Activated CD8-positive, alpha-beta T cell treated with anti-CD3 and anti-CD28 coated beads for 36 hours (primary cell): ENCODE data around the gene TIAM2. TPM values are rescaled to one million over a fixed set of nuclear protein-coding genes. Genes with fewer than 3 reads are reported as not detected.
"Not testable (repeated sequence)": the region's sequence is repeated elsewhere in the genome, so short reads cannot be mapped to it uniquely, and the experiment has no call there.

Experiments
- ATAC-seq: fragments of 200-7000 bp; cut with Tn5 transposase; one replicate; pipeline ENCODE4 v1.10.0; 2021; ENCODE audit warnings: mild to moderate bottlenecking, moderate library complexity
- CTCF ChIA-PET: fragments of 350-600 bp; sonication (Branson Sonifier 250); formaldehyde crosslinking; loops from one replicate; lab custom pipeline; 2021; ENCODE audit warnings: antibody characterized with exemption; lab: Charles Lee
- POLR2A ChIA-PET: fragments of 350-600 bp; sonication (Branson Sonifier 250); formaldehyde crosslinking; loops from one replicate; lab custom pipeline; 2021; ENCODE audit warnings: antibody characterized with exemption; lab: Charles Lee
- DNase-seq: peaks from one replicate; pipeline ENCODE4 v3.0.0-alpha.2; 2020
- H3K27ac Mint-ChIP-seq: one replicate; pipeline ENCODE4 v1.8.0; 2021; ENCODE audit warnings: mild to moderate bottlenecking, mixed read lengths
- H3K27me3 Mint-ChIP-seq: one replicate; pipeline ENCODE4 v1.8.0; 2021; ENCODE audit warnings: mixed read lengths
- H3K36me3 Mint-ChIP-seq: one replicate; pipeline ENCODE4 v1.8.0; 2021; ENCODE audit warnings: low read depth, mixed read lengths
- H3K4me1 Mint-ChIP-seq: one replicate; pipeline ENCODE4 v1.8.0; 2021; ENCODE audit warnings: low read depth, mixed read lengths
- H3K4me3 Mint-ChIP-seq: one replicate; pipeline ENCODE4 v1.8.0; 2021; ENCODE audit warnings: mild to moderate bottlenecking, moderate library complexity, mixed read lengths
- H3K9me3 Mint-ChIP-seq: one replicate; pipeline ENCODE4 v1.8.0; 2021; ENCODE audit warnings: mixed read lengths
- intact Hi-C: fragments of 100-400 bp; cut with micrococcal nuclease; formaldehyde crosslinking; loops from one replicate; pipeline ENCODE4 v1.10.0; 2022
- total RNA-seq, 2 experiments: library from RNA; stranded (reverse); gene quantifications; one replicate each; pipeline ENCODE4 v1.2.3, GENCODE V29; 2021
- TF ChIP-seq, protein P1 (sequence below): fragments of 200-600 bp; IDR thresholded peaks from one replicate; pipeline ENCODE4 v1.8.0; 2022; ENCODE audit warnings: antibody characterized with exemption, mild to moderate bottlenecking

TIAM2 gene
- total RNA-seq, 2 experiments from 2014 or later, result 5.6 to 7.1 TPM

DNA sequence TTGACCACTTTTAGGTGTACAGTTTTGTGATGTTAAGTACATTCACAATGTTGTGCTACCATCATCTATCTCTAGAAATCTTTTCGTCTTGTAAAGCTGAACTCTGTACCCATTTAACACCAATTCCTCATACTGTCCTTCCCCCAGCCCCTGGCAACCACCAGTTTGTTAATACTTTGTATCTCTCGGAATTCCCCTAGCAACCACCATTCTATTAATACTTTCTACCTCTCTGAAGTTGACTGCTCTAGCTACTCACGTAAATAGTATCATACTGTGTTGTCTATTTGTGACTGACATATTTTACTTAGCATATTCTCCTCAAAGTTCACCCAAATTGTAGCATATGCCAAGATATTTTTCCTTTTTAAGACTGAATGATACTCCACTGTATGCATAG is 186.4 kb downstream of the TIAM2 start:
- DNase-seq, result no peak
- TF ChIP-seq, protein P1, sequence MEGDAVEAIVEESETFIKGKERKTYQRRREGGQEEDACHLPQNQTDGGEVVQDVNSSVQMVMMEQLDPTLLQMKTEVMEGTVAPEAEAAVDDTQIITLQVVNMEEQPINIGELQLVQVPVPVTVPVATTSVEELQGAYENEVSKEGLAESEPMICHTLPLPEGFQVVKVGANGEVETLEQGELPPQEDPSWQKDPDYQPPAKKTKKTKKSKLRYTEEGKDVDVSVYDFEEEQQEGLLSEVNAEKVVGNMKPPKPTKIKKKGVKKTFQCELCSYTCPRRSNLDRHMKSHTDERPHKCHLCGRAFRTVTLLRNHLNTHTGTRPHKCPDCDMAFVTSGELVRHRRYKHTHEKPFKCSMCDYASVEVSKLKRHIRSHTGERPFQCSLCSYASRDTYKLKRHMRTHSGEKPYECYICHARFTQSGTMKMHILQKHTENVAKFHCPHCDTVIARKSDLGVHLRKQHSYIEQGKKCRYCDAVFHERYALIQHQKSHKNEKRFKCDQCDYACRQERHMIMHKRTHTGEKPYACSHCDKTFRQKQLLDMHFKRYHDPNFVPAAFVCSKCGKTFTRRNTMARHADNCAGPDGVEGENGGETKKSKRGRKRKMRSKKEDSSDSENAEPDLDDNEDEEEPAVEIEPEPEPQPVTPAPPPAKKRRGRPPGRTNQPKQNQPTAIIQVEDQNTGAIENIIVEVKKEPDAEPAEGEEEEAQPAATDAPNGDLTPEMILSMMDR, result no peak
- no peak overlapping the region for H3K27ac Mint-ChIP-seq
- H3K27me3 Mint-ChIP-seq, result no peaks in the 10 kb centered on the region
- no peak for ATAC-seq
- intact Hi-C loops, result no loop called here
- no peaks in the 10 kb centered on the region for H3K36me3 Mint-ChIP-seq
- ChIA-PET POLR2A (no interaction called here), CTCF (interaction anchor here (1.3 kb wide), 1 partner anchor 10 kb away, joined by 4 read pairs; no protein-coding TSS in a partner anchor)
- peaks cover 20% of the 10 kb centered on the region for H3K4me1 Mint-ChIP-seq
- H3K4me3 Mint-ChIP-seq, result no peak overlapping the region
- H3K9me3 Mint-ChIP-seq, result no peaks in the 10 kb centered on the region

DNA sequence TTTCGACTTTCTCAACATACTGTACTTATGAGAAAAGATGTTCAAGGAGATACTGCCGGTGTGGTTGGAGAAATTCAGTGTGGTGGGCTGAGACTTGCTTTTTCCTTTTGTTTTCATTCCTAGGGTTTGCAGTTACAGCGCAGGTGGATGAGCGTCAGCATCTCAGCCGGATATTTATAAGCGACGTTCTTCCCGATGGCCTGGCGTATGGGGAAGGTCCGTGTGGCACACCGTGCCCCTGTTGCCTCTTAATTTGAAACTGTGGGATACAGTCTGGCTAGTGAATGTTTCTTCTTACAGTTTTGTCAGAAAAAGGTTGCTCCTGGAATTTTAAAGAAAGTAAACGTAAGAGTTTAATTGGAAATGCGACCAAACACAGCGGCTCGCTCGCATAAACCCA is 187.0 kb downstream of the TIAM2 start:
- CTCF ChIA-PET, result interaction anchor here (1.3 to 1.6 kb wide), 2 partner anchors 11 to 254 kb away, joined by 4 to 6 read pairs; no protein-coding TSS in a partner anchor
- ATAC-seq (no peak), DNase-seq (no peak)
- Mint-ChIP-seq H3K27me3 (no peaks in the 10 kb centered on the region), H3K36me3 (no peaks in the 10 kb centered on the region), H3K4me3 (no peak overlapping the region), H3K27ac (no peak overlapping the region), H3K9me3 (no peaks in the 10 kb centered on the region), H3K4me1 (peaks cover 22% of the 10 kb centered on the region)
- TF ChIP-seq, protein P1, result no peak
- intact Hi-C loops, result no loop called here
- POLR2A ChIA-PET, result no interaction called here

DNA sequence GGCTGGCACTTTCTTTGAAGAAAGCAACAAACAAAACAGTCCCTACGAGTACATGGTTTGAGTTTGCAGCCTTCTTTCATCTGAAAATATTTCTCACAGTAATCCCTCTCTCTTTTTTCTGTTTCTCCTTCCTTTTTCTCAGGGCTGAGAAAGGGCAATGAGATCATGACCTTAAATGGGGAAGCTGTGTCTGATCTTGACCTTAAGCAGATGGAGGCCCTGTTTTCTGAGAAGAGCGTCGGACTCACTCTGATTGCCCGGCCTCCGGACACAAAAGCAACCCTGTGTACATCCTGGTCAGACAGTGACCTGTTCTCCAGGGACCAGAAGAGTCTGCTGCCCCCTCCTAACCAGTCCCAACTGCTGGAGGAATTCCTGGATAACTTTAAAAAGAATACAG is 188.0 kb downstream of the TIAM2 start:
- no peak for ATAC-seq
- H3K27ac Mint-ChIP-seq, result no peak overlapping the region
- no peak overlapping the region for H3K4me3 Mint-ChIP-seq
- no peaks in the 10 kb centered on the region for H3K9me3 Mint-ChIP-seq
- TF ChIP-seq, protein P1, result no peak
- intact Hi-C loops, result no loop called here
- ChIA-PET CTCF (interaction anchor here (1.6 kb wide), 1 partner anchor 255 kb away, joined by 6 read pairs; no protein-coding TSS in a partner anchor), POLR2A (no interaction called here)
- no peaks in the 10 kb centered on the region for H3K36me3 Mint-ChIP-seq
- no peak for DNase-seq
- no peaks in the 10 kb centered on the region for H3K27me3 Mint-ChIP-seq
- peaks cover 30% of the 10 kb centered on the region for H3K4me1 Mint-ChIP-seq

DNA sequence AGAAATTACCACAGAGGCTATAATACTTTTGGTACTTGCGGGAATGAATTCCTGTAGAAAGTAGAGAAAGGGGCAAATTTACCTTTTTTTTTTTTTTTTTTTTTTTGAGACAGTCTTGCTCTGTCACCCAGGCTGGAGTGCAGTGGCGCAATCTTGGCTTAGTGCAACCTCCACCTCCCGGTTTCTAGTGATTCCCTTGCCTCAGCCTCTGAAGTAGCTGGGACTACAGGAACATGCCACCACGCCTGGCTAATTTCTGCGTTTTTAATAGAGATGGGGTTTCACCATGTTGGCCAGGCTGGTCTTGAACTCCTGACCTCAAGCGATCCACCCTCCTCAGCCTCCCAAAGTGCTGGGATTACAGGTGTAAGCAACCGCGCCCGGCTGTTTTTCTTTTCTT is 189.9 kb downstream of the TIAM2 start:
- ChIA-PET POLR2A (interaction anchor here (0.6 kb wide), 1 partner anchor 12 kb away, joined by 3 read pairs; no protein-coding TSS in a partner anchor), CTCF (interaction anchor here (0.9 to 1.7 kb wide), 5 partner anchors 8 to 256 kb away, joined by 3 to 4 read pairs (median 3); no protein-coding TSS in a partner anchor)
- peaks cover 48% of the 10 kb centered on the region for H3K4me1 Mint-ChIP-seq
- not testable (repeated sequence) for H3K9me3 Mint-ChIP-seq, H3K27me3 Mint-ChIP-seq, DNase-seq, H3K4me3 Mint-ChIP-seq, H3K27ac Mint-ChIP-seq, ATAC-seq, H3K36me3 Mint-ChIP-seq
- intact Hi-C loops, result loop anchor here (5.0 kb wide), 1 partner anchor 82 kb away; no protein-coding TSS in a partner anchor

DNA sequence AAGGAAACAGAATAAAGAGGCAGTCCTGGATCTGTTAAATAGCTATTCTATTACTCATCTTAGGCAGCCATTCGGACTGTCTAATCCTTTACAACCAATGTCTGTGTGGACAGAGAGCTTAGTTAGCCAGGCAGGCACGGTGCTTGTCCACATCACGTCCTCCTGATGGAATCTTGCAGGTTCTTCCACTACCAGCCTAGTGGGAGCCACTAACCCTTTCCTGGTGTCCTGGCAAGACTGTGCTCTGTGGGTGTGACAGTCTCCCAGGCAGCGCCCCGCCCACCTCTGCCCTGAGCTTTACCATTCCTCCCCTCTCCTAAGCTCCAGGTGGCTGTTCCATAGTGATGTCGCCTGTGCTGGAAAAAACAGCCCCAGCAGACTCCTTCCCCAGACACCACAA is 190.4 kb downstream of the TIAM2 start:
- no peaks in the 10 kb centered on the region for H3K9me3 Mint-ChIP-seq
- DNase-seq, result peak; percentile 16
- H3K27ac Mint-ChIP-seq, result peak overlapping the region; percentile 94
- TF ChIP-seq, protein P1, result no peak
- intact Hi-C loops, result loop anchor here (5.0 kb wide), 1 partner anchor 82 kb away; no protein-coding TSS in a partner anchor
- ChIA-PET CTCF (interaction anchor here (0.9 to 1.7 kb wide), 4 partner anchors 8 to 256 kb away, joined by 3 to 4 read pairs (median 3); no protein-coding TSS in a partner anchor), POLR2A (interaction anchor here (0.6 kb wide), 1 partner anchor 13 kb away, joined by 3 read pairs; no protein-coding TSS in a partner anchor)
- H3K27me3 Mint-ChIP-seq, result no peaks in the 10 kb centered on the region
- no peaks in the 10 kb centered on the region for H3K36me3 Mint-ChIP-seq
- ATAC-seq, result no peak
- H3K4me3 Mint-ChIP-seq, result peak overlapping the region; percentile 46
- H3K4me1 Mint-ChIP-seq, result peaks cover 50% of the 10 kb centered on the region
